ENCODE measurements around the gene CRIM1. TPM values are rescaled to one million over a fixed set of nuclear protein-coding genes. Genes with fewer than 3 reads are reported as not detected.
A peak's percentile ranks its signal among the peaks of the same experiment; 100 is the strongest.

CRIM1 gene
- total RNA-seq, 1 experiment from 2014 or later, result 133 TPM

DNA sequence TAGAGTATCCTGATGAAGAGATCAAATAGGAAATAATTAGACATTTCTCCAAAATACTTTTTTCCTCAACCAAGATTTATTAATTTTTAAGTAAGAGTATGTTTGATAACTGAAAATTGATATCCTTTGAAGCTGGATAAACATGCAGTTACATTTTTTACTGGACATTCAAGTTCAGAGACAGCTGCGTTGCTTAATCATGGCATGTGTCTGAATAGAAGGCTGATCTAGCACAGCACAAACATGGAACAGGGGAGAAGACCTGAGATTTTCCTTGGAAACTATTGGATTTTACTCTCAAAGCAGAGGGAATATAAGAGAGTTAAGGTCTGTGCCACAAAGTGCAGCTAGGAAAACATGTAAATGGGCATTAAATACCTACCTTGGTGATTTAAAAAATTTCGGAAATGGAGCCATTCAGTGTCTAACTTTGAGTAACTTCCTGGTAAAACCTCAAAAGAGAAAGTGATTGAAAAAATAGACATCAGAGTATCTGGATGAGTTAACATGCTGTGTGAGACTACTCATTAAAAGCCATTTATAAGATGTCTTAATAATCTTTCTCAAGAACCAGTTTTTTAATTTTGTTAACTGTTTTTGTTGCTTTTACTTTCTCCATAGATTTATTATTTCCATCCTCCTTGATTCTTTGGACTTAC, 31.8 kb downstream of the CRIM1 start:
- no TSS peak for BruUV-seq (replicated peaks)
- peaks cover 96% of the 10 kb centered on the region for H3K79me2 ChIP-seq (ENCODE audit: low read depth)
- ChIA-PET CTCF (no interaction called here), POLR2A (ENCODE audit: unreplicated experiment) (interaction anchor here (0.7 kb wide), 1 partner anchor 16 kb away, joined by 8 read pairs; no protein-coding TSS in a partner anchor)
- 0 out of 2 replicates have a peak overlapping the region, but pooled peaks have one; percentile 39 for H3K4me2 ChIP-seq
- peaks cover 31% of the 10 kb centered on the region for H3K4me1 ChIP-seq (replicated peaks; ENCODE audit: insufficient read depth)
- TF ChIP-seq CTCF (conservative IDR thresholded peaks at IDR 0.05) (no peak), EZH2 (IDR thresholded peaks at IDR 0.05; ENCODE audit: low read depth) (no peak)
- H4K20me1 ChIP-seq (ENCODE audit: insufficient read depth), result no peaks in the 10 kb centered on the region; the same call in 1 of the 2 replicates
- no peaks in the 10 kb centered on the region; the same call in 1 of the 2 replicates for H3K36me3 ChIP-seq (ENCODE audit: low read depth)
- H3K9me2 ChIP-seq (ENCODE audit: insufficient read depth), result no peaks in the 10 kb centered on the region
- peak overlapping the region; percentile 64; the same call in 1 of the 2 replicates for H3K27ac ChIP-seq
- DNase-seq, result no peak
- no peak overlapping the region for H2AFZ ChIP-seq
- H3K9me3 ChIP-seq (ENCODE audit: insufficient read depth, low read depth), result no peaks in the 10 kb centered on the region
- intact Hi-C loops (cut with micrococcal nuclease; ENCODE audit: unreplicated experiment), result no loop called here
- H3K27me3 ChIP-seq (ENCODE audit: insufficient read depth, low read depth), result no peaks in the 10 kb centered on the region
- no peak overlapping the region for H3K4me3 ChIP-seq
- peaks cover 15% of the 10 kb centered on the region; the same call in 1 of the 2 replicates for H3F3A ChIP-seq (ENCODE audit: insufficient read depth, low read depth)

GRCh38 chr2:36388472-36388871, 32.9 kb downstream of the CRIM1 start:
- Histone ChIP-seq H3K4me3 (no peak overlapping the region), H3K9me3 (ENCODE audit: insufficient read depth, low read depth) (no peaks in the 10 kb centered on the region), H3K27ac (peak overlapping the region; percentile 64), H3K4me1 (replicated peaks; ENCODE audit: insufficient read depth) (peaks cover 31% of the 10 kb centered on the region), H3K27me3 (ENCODE audit: insufficient read depth, low read depth) (no peaks in the 10 kb centered on the region), H4K20me1 (ENCODE audit: insufficient read depth) (no peaks in the 10 kb centered on the region; the same call in 1 of the 2 replicates), H3F3A (ENCODE audit: insufficient read depth, low read depth) (peaks cover 21% of the 10 kb centered on the region; the same call in 1 of the 2 replicates), H2AFZ (no peak overlapping the region), H3K9me2 (ENCODE audit: insufficient read depth) (no peaks in the 10 kb centered on the region), H3K36me3 (ENCODE audit: low read depth) (no peaks in the 10 kb centered on the region; the same call in 1 of the 2 replicates), H3K79me2 (ENCODE audit: low read depth) (peaks cover 96% of the 10 kb centered on the region), H3K4me2 (peak overlapping the region; percentile 39)
- no peak for DNase-seq
- TF ChIP-seq CTCF (conservative IDR thresholded peaks at IDR 0.05), result no peak
- no peak for TF ChIP-seq EZH2 (IDR thresholded peaks at IDR 0.05; ENCODE audit: low read depth)
- intact Hi-C loops (cut with micrococcal nuclease; ENCODE audit: unreplicated experiment), result no loop called here
- ChIA-PET POLR2A (ENCODE audit: unreplicated experiment) (interaction anchor here (0.5 to 0.7 kb wide), 2 partner anchors 9 to 22 kb away, joined by 3 read pairs; no protein-coding TSS in a partner anchor), CTCF (no interaction called here)
- no TSS peak for BruUV-seq (replicated peaks)

GRCh38 chr2:36389091-36389564, 33.5 kb downstream of the CRIM1 start:
- Histone ChIP-seq H3K9me2 (ENCODE audit: insufficient read depth) (no peaks in the 10 kb centered on the region), H3F3A (ENCODE audit: insufficient read depth, low read depth) (peaks cover 21% of the 10 kb centered on the region; the same call in 1 of the 2 replicates), H3K27me3 (ENCODE audit: insufficient read depth, low read depth) (no peaks in the 10 kb centered on the region), H3K4me1 (replicated peaks; ENCODE audit: insufficient read depth) (peaks cover 31% of the 10 kb centered on the region), H3K4me3 (no peak overlapping the region), H3K79me2 (ENCODE audit: low read depth) (peaks cover 96% of the 10 kb centered on the region), H2AFZ (no peak overlapping the region), H3K4me2 (peak overlapping the region; percentile 39), H3K36me3 (ENCODE audit: low read depth) (no peaks in the 10 kb centered on the region; the same call in 1 of the 2 replicates), H3K27ac (peak overlapping the region; percentile 64), H3K9me3 (ENCODE audit: insufficient read depth, low read depth) (no peaks in the 10 kb centered on the region), H4K20me1 (ENCODE audit: insufficient read depth) (no peaks in the 10 kb centered on the region; the same call in 1 of the 2 replicates)
- TF ChIP-seq EZH2 (IDR thresholded peaks at IDR 0.05; ENCODE audit: low read depth) (no peak), CTCF (conservative IDR thresholded peaks at IDR 0.05) (no peak)
- intact Hi-C loops (cut with micrococcal nuclease; ENCODE audit: unreplicated experiment), result no loop called here
- DNase-seq, result peak in 1 of 2 experiments; percentile 76
- ChIA-PET POLR2A (ENCODE audit: unreplicated experiment) (interaction anchor here (0.7 kb wide), 2 partner anchors 8 to 12 kb away, joined by 3 to 4 read pairs; no protein-coding TSS in a partner anchor), CTCF (interaction anchor here (0.9 kb wide), 1 partner anchor 20 kb away, joined by 3 read pairs; no protein-coding TSS in a partner anchor)
- no TSS peak for BruUV-seq (replicated peaks)

Data from PC-9 (cell line).